Mammary epithelial cell (primary cell): ENCODE data around the gene FAM3B.

Experiments
- EZH2 ChIP-seq: IDR thresholded peaks from 2 replicates; pipeline ENCODE4 v1.6.1; 2012; ENCODE audit warnings: low read length, inconsistent platforms, borderline replicate concordance
- TF ChIP-seq, protein P1 (sequence below), 2 donors: IDR thresholded peaks in 1 of 2; conservative IDR thresholded peaks in 1 of 2; 2 replicates each; pipeline ENCODE4 v1.5.1; 2011 to 2012; ENCODE audit warnings: inconsistent platforms in 2 of 2, low read length in 2 of 2, mild to moderate bottlenecking in 2 of 2, control low read depth in 1 of 2, low read depth in 1 of 2; ENCODE audit not compliant: insufficient read depth in 1 of 2; ENCODE audit errors: extremely low read depth in 1 of 2

DNA sequence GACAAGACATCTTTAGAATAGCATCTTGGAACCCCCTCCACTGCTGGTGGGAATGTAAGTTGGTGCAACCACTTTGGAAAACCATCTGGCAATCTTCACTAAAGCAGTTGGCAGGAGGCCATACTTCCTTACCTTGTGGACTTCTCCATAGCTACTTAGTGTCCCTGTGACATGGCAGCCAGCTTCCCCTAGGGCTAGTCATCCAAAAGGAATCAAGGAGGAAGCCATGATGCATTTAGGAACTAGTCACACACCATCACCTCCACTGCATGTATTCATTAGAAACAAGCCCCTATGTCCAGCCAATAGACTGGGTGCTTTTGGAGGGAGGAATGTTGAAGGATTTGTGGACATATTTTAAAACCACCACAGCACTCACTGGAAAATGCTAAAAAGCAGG is 65.1 kb downstream of the FAM3B start:
- TF ChIP-seq, protein P1, sequence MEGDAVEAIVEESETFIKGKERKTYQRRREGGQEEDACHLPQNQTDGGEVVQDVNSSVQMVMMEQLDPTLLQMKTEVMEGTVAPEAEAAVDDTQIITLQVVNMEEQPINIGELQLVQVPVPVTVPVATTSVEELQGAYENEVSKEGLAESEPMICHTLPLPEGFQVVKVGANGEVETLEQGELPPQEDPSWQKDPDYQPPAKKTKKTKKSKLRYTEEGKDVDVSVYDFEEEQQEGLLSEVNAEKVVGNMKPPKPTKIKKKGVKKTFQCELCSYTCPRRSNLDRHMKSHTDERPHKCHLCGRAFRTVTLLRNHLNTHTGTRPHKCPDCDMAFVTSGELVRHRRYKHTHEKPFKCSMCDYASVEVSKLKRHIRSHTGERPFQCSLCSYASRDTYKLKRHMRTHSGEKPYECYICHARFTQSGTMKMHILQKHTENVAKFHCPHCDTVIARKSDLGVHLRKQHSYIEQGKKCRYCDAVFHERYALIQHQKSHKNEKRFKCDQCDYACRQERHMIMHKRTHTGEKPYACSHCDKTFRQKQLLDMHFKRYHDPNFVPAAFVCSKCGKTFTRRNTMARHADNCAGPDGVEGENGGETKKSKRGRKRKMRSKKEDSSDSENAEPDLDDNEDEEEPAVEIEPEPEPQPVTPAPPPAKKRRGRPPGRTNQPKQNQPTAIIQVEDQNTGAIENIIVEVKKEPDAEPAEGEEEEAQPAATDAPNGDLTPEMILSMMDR (conservative IDR thresholded peaks at IDR 0.05 in 1 of 2, IDR thresholded peaks at IDR 0.05 in 1 of 2; ENCODE audit: extremely low read depth in 1 of 2, insufficient read depth in 1 of 2, low read depth in 1 of 2, low read length in 2 of 2) = no peak
- TF ChIP-seq EZH2 = no peak
